HFF-Myc (cell line): ENCODE results near the gene FOXN3.
A peak's percentile ranks its signal among the peaks of the same experiment; 100 is the strongest.

Experiments used
- DNase-seq: peaks from one replicate; pipeline ENCODE4 v3.0.0-alpha.2; 2011; ENCODE audit warnings: low read depth; ENCODE audit errors: extremely low read depth
- H3K4me3 ChIP-seq: replicated peaks from 2 replicates; pipeline ENCODE4 v1.5.1; 2011; ENCODE audit warnings: low read depth, mild to moderate bottlenecking, control low read depth, low read length
- TF ChIP-seq, protein P1 (sequence below): IDR thresholded peaks from 2 replicates; pipeline ENCODE4 v1.5.1; 2012; ENCODE audit warnings: mild to moderate bottlenecking, low read depth, low read length, control low read depth; ENCODE audit errors: missing control alignments

FOXN3 gene

GRCh38 chr14:89386212-89386886 is 30.7 kb downstream of the FOXN3 start:
- peak; percentile 30 for DNase-seq
- TF ChIP-seq, protein P1, sequence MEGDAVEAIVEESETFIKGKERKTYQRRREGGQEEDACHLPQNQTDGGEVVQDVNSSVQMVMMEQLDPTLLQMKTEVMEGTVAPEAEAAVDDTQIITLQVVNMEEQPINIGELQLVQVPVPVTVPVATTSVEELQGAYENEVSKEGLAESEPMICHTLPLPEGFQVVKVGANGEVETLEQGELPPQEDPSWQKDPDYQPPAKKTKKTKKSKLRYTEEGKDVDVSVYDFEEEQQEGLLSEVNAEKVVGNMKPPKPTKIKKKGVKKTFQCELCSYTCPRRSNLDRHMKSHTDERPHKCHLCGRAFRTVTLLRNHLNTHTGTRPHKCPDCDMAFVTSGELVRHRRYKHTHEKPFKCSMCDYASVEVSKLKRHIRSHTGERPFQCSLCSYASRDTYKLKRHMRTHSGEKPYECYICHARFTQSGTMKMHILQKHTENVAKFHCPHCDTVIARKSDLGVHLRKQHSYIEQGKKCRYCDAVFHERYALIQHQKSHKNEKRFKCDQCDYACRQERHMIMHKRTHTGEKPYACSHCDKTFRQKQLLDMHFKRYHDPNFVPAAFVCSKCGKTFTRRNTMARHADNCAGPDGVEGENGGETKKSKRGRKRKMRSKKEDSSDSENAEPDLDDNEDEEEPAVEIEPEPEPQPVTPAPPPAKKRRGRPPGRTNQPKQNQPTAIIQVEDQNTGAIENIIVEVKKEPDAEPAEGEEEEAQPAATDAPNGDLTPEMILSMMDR: no peak
- H3K4me3 ChIP-seq: no peak overlapping the region

DNA sequence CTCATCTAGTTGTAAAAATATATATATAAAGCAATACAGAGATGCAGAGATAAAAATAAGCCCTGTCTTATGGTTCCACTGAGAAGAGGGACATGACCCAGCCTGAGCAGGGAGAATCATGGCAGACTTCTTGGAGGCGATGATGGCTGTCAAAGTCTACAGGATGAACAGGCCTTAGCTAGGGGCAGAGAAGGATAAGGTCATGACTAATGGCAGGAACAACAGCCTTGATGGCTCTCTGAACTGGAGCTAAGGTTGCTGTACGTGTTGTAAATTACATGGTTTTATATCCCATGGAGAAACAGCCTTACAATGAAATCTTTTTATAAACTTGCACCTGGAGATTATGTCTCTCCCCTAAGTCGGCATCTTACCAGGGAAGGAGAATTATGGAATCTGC is 32.4 kb downstream of the FOXN3 start:
- DNase-seq: no peak

DNA sequence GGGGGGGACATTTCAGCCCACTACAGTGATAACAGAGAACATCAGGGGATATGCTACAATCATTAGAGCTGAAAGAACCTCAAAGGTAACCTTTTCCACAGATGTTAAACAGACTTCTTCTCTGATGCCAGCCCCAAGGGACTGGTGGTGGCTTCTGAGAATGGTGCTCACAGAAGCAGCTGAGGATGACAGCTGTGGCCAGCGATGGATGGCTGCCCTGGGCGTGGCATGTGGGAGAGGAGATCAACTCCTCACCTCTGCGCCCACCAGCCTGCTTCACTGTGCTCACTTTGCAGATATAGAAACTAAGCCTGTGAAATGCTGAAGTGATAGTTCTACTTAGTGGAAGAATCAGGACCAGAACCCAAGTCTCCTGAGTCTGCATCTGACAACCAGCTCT is 33.0 kb downstream of the FOXN3 start:
- no peak for DNase-seq

More for the DNA sequence above, 32.4 kb downstream of the FOXN3 start:
- H3K4me3 ChIP-seq: no peak overlapping the region
- TF ChIP-seq, protein P1: no peak

GRCh38 chr14:89382901-89383845 is 33.9 kb downstream of the FOXN3 start:
- DNase-seq: no peak
- TF ChIP-seq, protein P1: no peak
- no peak overlapping the region for H3K4me3 ChIP-seq

More for the DNA sequence above, 33.0 kb downstream of the FOXN3 start:
- TF ChIP-seq, protein P1: no peak
- no peak overlapping the region for H3K4me3 ChIP-seq

DNA sequence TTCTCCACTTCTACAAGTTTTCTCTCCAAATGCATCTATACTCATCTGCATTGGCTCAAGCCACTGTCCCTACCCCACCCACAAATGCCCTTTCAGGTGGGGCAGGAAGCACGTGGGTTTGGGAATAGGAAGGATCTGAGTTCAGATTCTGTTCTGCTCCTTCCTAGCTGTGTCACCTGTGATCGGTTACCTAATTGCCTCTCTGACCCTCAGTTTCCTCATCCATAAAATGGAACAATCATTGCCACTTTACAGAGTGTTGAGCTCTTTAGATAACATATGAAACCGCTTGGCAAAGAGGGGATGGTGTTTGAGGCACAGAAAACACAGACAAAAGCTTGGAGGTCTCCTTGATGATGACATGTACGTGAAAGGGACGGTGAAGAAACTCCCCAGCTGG is 34.5 kb downstream of the FOXN3 start:
- TF ChIP-seq, protein P1: no peak
- no peak for DNase-seq
- no peak overlapping the region for H3K4me3 ChIP-seq

DNA sequence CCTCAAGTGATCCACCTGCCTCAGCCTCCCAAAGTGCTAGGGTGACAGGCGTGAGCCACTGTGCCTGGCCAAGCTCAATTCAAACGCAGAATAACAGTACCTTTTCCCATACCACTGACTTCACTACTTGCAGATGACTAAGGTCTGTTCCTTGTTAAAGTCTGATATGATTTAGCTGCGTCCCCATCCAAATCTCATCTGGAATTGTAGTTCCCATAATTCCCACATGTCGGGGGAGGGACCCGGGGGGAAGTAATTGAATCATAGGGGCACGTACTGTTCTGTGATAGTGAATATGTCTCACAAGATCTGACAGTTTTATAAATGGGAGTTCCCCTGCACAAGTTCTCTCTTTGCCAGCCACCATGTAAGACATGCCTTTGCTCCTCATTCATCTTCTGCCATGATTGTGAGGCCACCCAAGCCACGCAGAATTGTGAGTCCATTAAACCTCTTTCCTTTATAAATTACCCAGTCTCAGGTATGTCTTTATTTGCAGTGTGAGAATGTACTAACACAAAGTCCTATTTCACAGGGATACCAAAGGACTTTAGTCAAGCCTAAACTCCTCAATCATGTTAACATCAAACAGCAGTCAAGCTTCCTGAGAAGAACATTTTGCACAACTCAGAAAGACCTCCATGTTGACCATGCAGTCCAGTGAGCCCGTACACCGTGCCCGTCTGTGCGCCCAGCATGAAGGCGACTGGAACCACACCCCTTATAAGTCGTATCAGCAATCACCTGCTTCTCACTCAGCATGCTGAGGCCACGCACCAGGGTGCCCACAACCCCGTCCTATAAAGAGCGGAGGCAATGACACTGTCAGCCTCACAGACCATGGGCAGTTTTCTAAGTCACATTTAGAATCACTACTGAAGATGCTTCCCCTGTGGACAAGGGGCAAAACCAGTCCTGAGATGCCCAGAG is 36.9 kb downstream of the FOXN3 start:
- H3K4me3 ChIP-seq: no peak overlapping the region
- no peak for DNase-seq

More for the DNA sequence above, 36.9 kb downstream of the FOXN3 start:
- TF ChIP-seq, protein P1: no peak
